ENCODE measurements around the gene SCUBE1. TPM values are rescaled to one million over a fixed set of nuclear protein-coding genes. Genes with fewer than 3 reads are reported as not detected.

Gene SCUBE1
- total RNA-seq, 4 donors from 2014 or later: 33.3 to 109 (median 66.3) TPM

DNA sequence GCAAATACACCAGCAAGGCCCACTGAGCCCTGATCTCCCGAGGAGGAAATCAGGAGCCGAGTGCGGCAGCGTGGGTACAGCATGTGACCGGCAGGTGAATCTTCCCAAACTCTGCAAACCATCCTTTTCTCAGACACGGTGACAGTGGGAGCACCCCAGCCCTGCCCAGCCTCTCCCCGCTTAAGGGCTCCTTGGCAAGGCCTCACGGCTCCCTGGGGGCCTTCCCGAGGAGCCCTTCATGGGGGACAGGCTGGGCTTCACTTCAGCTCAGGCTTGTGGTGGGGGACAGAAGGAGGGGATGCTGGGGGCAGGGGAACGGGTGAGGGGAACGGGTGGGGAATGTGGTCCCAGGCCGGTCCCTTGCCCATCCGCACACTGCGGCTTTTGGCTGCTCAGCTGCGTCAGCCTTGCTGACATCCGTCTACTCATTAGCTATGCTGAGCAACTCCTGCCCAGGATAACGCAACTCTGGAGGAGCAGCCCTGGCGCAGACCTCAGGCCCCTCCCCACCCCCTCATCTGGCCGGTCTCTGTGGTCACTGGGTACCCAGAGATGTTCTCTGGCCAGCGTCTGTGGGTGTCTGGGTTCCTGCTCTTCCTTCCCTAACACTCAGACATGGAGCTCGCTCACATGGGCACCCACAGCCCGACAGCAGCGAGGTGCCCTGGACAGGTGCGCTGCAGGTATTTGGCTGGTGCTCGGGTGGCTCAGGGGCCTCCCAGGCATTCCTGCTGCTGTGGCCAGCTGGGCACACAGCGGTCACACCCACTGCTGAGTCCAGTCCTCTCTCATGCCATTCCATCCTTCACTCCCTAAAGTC lies 134.3 kb downstream of the SCUBE1 start:
- peaks cover 0 to 5% (median 0%) of the 10 kb centered on the region in 4 donors for H3K4me1 ChIP-seq
- no peak for DNase-seq (ENCODE audit: extremely low spot score)
- no peak for TF ChIP-seq EP300 (IDR thresholded peaks at IDR 0.05)
- no peak for TF ChIP-seq POLR2A (IDR thresholded peaks at IDR 0.05; ENCODE audit: low read depth)
- TF ChIP-seq, protein P1, sequence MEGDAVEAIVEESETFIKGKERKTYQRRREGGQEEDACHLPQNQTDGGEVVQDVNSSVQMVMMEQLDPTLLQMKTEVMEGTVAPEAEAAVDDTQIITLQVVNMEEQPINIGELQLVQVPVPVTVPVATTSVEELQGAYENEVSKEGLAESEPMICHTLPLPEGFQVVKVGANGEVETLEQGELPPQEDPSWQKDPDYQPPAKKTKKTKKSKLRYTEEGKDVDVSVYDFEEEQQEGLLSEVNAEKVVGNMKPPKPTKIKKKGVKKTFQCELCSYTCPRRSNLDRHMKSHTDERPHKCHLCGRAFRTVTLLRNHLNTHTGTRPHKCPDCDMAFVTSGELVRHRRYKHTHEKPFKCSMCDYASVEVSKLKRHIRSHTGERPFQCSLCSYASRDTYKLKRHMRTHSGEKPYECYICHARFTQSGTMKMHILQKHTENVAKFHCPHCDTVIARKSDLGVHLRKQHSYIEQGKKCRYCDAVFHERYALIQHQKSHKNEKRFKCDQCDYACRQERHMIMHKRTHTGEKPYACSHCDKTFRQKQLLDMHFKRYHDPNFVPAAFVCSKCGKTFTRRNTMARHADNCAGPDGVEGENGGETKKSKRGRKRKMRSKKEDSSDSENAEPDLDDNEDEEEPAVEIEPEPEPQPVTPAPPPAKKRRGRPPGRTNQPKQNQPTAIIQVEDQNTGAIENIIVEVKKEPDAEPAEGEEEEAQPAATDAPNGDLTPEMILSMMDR (IDR thresholded peaks at IDR 0.05): no peak
- TF ChIP-seq POLR2AphosphoS5 (IDR thresholded peaks at IDR 0.05): no peak
- H3K4me3 ChIP-seq: no peak overlapping the region
- 84% methylated on average over 22 of the region's 26 CpGs for WGBS
- H3K27ac ChIP-seq (replicated peaks in 1 of 4): no peak overlapping the region
- intact Hi-C loops (cut with DNase I): no loop called here
- H3K9me3 ChIP-seq: no peaks in the 10 kb centered on the region
- no peaks in the 10 kb centered on the region for H3K27me3 ChIP-seq
- peaks cover 0 to 54% (median 37%) of the 10 kb centered on the region in 4 donors for H3K36me3 ChIP-seq

DNA sequence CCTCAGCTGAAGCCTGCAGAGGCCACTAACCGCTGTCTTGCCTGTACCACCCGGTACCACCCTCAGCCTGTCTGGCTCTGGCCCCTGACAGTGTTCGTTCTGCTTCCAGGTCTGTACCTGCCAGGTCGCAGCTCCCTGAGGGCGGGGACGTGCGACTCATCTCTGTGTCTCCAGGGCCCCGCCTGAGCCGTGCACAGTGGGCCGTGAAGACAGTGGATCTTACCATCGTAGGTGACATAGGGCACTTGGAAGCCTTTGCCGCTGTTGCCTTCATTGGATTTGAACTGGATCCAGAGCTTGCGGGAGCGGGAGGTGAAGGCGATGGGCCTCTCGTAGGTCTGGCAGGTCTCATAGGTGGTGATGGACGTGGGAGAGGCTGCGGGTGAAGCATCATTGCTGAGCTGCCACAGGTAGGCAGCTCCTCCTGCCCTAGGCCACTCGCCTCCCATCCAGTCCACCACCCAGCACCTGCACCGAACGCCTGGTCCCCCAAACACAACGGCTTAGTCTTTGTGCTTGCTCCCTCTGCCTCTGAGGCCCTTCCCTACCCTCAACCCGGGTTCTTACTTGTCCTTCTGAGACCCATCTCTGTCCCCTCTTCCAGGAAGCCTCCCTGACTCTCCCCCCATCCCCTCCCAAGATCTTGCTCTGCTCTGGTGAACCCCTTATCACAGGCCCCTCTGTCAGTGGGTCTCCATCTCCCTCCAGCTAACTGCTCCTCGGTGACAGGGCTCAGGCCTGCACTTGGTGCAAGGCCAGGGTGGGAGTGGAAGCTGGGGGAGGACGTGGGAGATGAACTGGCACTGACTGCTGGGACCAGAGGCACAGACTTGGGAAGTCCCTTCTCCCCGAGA lies 135.1 kb downstream of the SCUBE1 start:
- no peak for DNase-seq (ENCODE audit: extremely low spot score)
- Histone ChIP-seq H3K9me3 (no peaks in the 10 kb centered on the region), H3K27ac (replicated peaks in 1 of 4) (no peak overlapping the region), H3K4me3 (no peak overlapping the region), H3K36me3 (peaks cover 0 to 60% (median 36%) of the 10 kb centered on the region in 4 donors), H3K4me1 (peaks cover 0 to 2% (median 0%) of the 10 kb centered on the region in 4 donors), H3K27me3 (no peaks in the 10 kb centered on the region)
- 86% methylated on average over 13 of the region's 26 CpGs for WGBS
- intact Hi-C loops (cut with DNase I): no loop called here
- TF ChIP-seq POLR2A (IDR thresholded peaks at IDR 0.05; ENCODE audit: low read depth) (no peak), POLR2AphosphoS5 (IDR thresholded peaks at IDR 0.05) (no peak), EP300 (IDR thresholded peaks at IDR 0.05) (no peak)
- TF ChIP-seq, protein P1 (IDR thresholded peaks at IDR 0.05): no peak

DNA sequence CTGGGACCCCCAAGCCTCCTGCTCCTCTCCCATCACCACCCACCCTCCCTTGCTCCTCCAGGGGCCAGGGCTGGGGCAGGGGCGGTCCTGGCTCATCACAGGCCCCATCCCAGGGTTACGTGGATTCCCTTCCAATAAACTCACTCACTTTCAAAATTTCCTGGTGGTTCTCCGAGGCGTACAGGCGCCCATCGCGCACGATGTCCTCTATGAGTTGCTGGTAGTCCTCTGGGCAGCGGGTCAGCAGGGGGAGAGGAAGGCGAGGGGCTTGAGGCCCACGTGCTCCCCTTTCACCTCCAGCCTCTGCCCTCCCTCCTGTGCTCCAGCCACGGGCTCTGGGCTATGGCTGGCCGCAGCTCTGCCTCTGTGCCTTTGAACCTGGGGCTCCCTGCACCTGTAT lies 135.8 kb downstream of the SCUBE1 start:
- no peaks in the 10 kb centered on the region for H3K27me3 ChIP-seq
- 94% methylated on average over 12 of the region's 13 CpGs for WGBS
- no peak overlapping the region for H3K27ac ChIP-seq (replicated peaks in 1 of 4)
- H3K4me3 ChIP-seq: no peak overlapping the region
- DNase-seq (ENCODE audit: extremely low spot score): no peak
- no peaks in the 10 kb centered on the region for H3K4me1 ChIP-seq
- no peaks in the 10 kb centered on the region for H3K9me3 ChIP-seq
- peaks cover 0 to 60% (median 33%) of the 10 kb centered on the region in 4 donors for H3K36me3 ChIP-seq
- no peak for TF ChIP-seq POLR2A (IDR thresholded peaks at IDR 0.05; ENCODE audit: low read depth)
- intact Hi-C loops (cut with DNase I): no loop called here

DNA sequence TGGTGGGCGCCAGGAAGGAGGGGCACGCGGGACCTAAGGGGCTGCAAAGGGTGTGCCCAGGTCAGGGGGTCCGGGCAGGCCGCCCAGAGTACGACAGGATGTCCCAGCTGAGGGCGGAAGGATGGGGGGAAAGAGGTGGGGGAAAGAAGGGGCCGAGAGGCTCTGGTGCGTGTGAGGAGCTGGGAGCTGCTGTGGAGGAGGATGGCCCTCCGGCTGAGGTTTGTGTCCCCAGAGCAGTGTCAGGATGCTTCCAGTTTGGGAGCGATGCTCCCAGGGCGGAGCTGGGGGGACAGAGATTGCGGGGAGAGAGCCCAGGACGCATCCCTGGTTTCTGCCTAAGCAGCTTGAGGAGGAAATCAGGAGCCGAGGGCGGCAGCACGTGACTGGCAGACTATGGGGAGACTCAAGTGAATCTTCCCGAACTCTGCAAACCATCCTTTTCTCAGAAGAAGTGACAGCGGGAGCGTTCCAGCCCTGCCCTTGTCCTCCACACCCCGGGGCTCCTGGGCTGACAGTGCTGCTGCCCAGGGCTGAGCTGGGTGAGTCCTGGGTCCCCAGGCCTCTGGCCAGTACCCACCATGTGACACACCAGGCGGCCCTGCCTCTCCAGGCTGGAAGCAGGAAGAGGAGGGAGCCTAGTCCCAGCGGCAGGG lies 136.5 kb downstream of the SCUBE1 start:
- DNase-seq (ENCODE audit: extremely low spot score): no peak
- intact Hi-C loops (cut with DNase I): no loop called here
- WGBS: 53% methylated on average over 17 of the region's 23 CpGs
- Histone ChIP-seq H3K27ac (replicated peaks in 1 of 4) (no peak overlapping the region), H3K27me3 (no peaks in the 10 kb centered on the region), H3K4me3 (no peak overlapping the region), H3K36me3 (peaks cover 0 to 56% (median 32%) of the 10 kb centered on the region in 4 donors), H3K4me1 (no peaks in the 10 kb centered on the region), H3K9me3 (no peaks in the 10 kb centered on the region)
- TF ChIP-seq EP300 (IDR thresholded peaks at IDR 0.05) (no peak), POLR2AphosphoS5 (IDR thresholded peaks at IDR 0.05) (no peak), POLR2A (IDR thresholded peaks at IDR 0.05; ENCODE audit: low read depth) (no peak)
- TF ChIP-seq, protein P1 (IDR thresholded peaks at IDR 0.05): no peak
